K562 (cell line): Measurements from ENCODE around the gene IL1RL1. TPM values are rescaled to one million over a fixed set of nuclear protein-coding genes. Genes with fewer than 3 reads are reported as not detected.

Source experiments
- ATAC-seq: fragments of 200-7000 bp; cut with Tn5 transposase; 3 replicates; pipeline ENCODE4 v1.9.1; 2020; ENCODE audit warnings: moderate library complexity
- BruUV-seq: library from RNA; stranded (reverse); fragments of 400-500 nt; replicated peaks from 2 replicates; lab custom pipeline; 2021; lab: Mats Ljungman, UMichigan
- CTCF ChIA-PET: fragments of 300-600 bp; formaldehyde crosslinking; extraction: SDS; loops from one replicate; lab custom pipeline; 2021; ENCODE audit warnings: low intra/inter-chr PET ratio; lab: Yijun Ruan, JAX
- POLR2A ChIA-PET: fragments of 300-600, 350-650 bp; sonication (Branson Sonifier 250); formaldehyde crosslinking; extraction: SDS; loops from one replicate; lab custom pipeline; 2021; ENCODE audit warnings: antibody characterized with exemption, inconsistent platforms; lab: Yijun Ruan, JAX
- DNase-seq, 4 experiments: peaks; one replicate each; pipeline versions ENCODE4 v3.0.0 to v3.0.0-alpha.2; 2011 to 2018; ENCODE audit warnings: low spot score in 3 of 4, mixed read lengths in 3 of 4; ENCODE audit errors: extremely low read depth in 1 of 4
- FAIRE-seq: peaks from 2 replicates; lab custom pipeline; 2011; peaks lifted over from hg19 to GRCh38; lab: Jason Lieb, UNC
- H2AFZ ChIP-seq: 2 replicates; pipeline ENCODE4 v1.6.0; 2011; ENCODE audit warnings: low read depth, low read length, control low read depth, inconsistent platforms
- H3K27ac ChIP-seq: fragments of 200-600 bp; 3 replicates; pipeline ENCODE4 v1.8.0; 2011; ENCODE audit warnings: low read depth, mild to moderate bottlenecking, control low read depth, inconsistent platforms, low read length, moderate library complexity, mixed read lengths; ENCODE audit errors: extremely low read depth
- H3K27me3 ChIP-seq, 2 experiments: fragments of 300-600 bp in 1 of 2; 2 replicates in 1 of 2; 3 replicates in 1 of 2; pipeline versions ENCODE4 v1.6.0 to v1.8.0; 2011; ENCODE audit warnings: inconsistent platforms in 2 of 2, low read length in 2 of 2, mild to moderate bottlenecking in 1 of 2, mixed read lengths in 1 of 2, moderate library complexity in 1 of 2; ENCODE audit not compliant: control insufficient read depth in 2 of 2, insufficient read depth in 2 of 2
- H3K36me3 ChIP-seq: fragments of 300-600 bp; 3 replicates; pipeline ENCODE4 v1.8.0; 2011; ENCODE audit warnings: mild to moderate bottlenecking, low read length, inconsistent platforms; ENCODE audit not compliant: control insufficient read depth, insufficient read depth
- H3K4me1 ChIP-seq, 2 experiments: fragments of 200-600 bp in 1 of 2; replicated peaks in 1 of 2; 2 replicates in 1 of 2; 3 replicates in 1 of 2; pipeline versions ENCODE4 v1.5.1 to v1.8.0; 2011; ENCODE audit warnings: inconsistent platforms in 2 of 2, low read length in 2 of 2, mild to moderate bottlenecking in 1 of 2, mixed read lengths in 1 of 2, moderate library complexity in 1 of 2; ENCODE audit not compliant: control insufficient read depth in 2 of 2, insufficient read depth in 2 of 2
- H3K4me2 ChIP-seq: 2 replicates; pipeline ENCODE4 v1.6.1; 2011; ENCODE audit warnings: low read length, control low read depth, inconsistent platforms, mixed read lengths; ENCODE audit not compliant: insufficient read depth
- H3K4me3 ChIP-seq: fragments of 200-600 bp; sonication (generic), shearing (Covaris generic); 2 replicates; pipeline ENCODE4 v1.5.1; 2016; ENCODE audit warnings: control low read depth, inconsistent platforms
- H3K79me2 ChIP-seq: fragments of 200-600 bp; 3 replicates; pipeline ENCODE4 v1.8.0; 2011; ENCODE audit warnings: low read length, inconsistent platforms; ENCODE audit not compliant: control insufficient read depth, insufficient read depth
- H3K9ac ChIP-seq, 2 experiments: 2 replicates each; pipeline versions ENCODE4 v1.6.0 to v1.6.1; 2011; ENCODE audit warnings: low read depth in 2 of 2, low read length in 2 of 2, control low read depth in 1 of 2, inconsistent platforms in 1 of 2, mild to moderate bottlenecking in 1 of 2, mixed read lengths in 1 of 2; ENCODE audit not compliant: insufficient read depth in 1 of 2
- H3K9me1 ChIP-seq: one replicate; pipeline ENCODE4 v1.6.0; 2011; ENCODE audit warnings: inconsistent platforms, mild to moderate bottlenecking, low read length, moderate library complexity; ENCODE audit not compliant: control insufficient read depth, insufficient read depth
- H3K9me3 ChIP-seq: replicated peaks from 2 replicates; pipeline ENCODE4 v1.5.1; 2011; ENCODE audit warnings: low read depth, low read length, inconsistent platforms; ENCODE audit not compliant: control insufficient read depth, insufficient read depth
- H4K20me1 ChIP-seq: replicated peaks from 2 replicates; pipeline ENCODE4 v1.6.1; 2011; ENCODE audit warnings: low read length, inconsistent platforms, mixed read lengths; ENCODE audit not compliant: control insufficient read depth, insufficient read depth
- GABPA ChIP-seq: fragments of 200-800 bp; sonication (Bioruptor generic); conservative IDR thresholded peaks from 2 replicates; pipeline ENCODE4 v1.6.1; 2016; ENCODE audit warnings: low read depth, missing genetic modification characterization, missing compliant biosample characterization
- GATAD2B ChIP-seq: fragments of 450-650 bp; IDR thresholded peaks from 2 replicates; pipeline ENCODE4 v1.6.1; 2017; ENCODE audit warnings: mild to moderate bottlenecking, borderline replicate concordance
- HDAC2 ChIP-seq: fragments of 450-650 bp; IDR thresholded peaks from 2 replicates; pipeline ENCODE4 v1.6.1; 2016; ENCODE audit warnings: mild to moderate bottlenecking
- RBM34 ChIP-seq: fragments of 200-400 bp; formaldehyde crosslinking; IDR thresholded peaks from 2 replicates; pipeline ENCODE4 v1.6.1; 2018; ENCODE audit warnings: low read length, borderline replicate concordance; ENCODE audit not compliant: insufficient read depth
- SPI1 ChIP-seq: IDR thresholded peaks from 2 replicates; pipeline ENCODE4 v1.6.1; 2011; ENCODE audit warnings: low read depth, low read length, control low read depth, borderline replicate concordance
- STAT5B ChIP-seq: fragments of 250-450 bp; sonication (Bioruptor Pico); IDR thresholded peaks from 2 replicates; pipeline ENCODE4 v1.8.0; 2021; ENCODE audit warnings: mild to moderate bottlenecking, inconsistent platforms
- WGBS: fragments of 100-300 bp; shearing (Covaris generic); methylation state at CpG from one replicate; pipeline ENCODE4 v1.1.6; 2016; ENCODE audit warnings: low coverage, mixed read lengths; ENCODE audit not compliant: insufficient coverage; ENCODE audit errors: missing lambda C conversion rate; 5-methylcytosine and 5-hydroxymethylcytosine counted together
- in situ Hi-C: fragments of 300-500 bp; cut with MboI; formaldehyde crosslinking; loops from 4 replicates; pipeline ENCODE4 v1.15.0; 2018; ENCODE audit warnings: inconsistent platforms, mixed read lengths
- intact Hi-C: fragments of 100-400 bp; cut with micrococcal nuclease; formaldehyde crosslinking; loops from 2 replicates; pipeline ENCODE4 v1.14.2; 2022
- polyA plus RNA-seq, 8 experiments: library from polyadenylated mRNA; depleted of rRNA in 4 of 8; stranded (reverse) in 5 of 8; unstranded in 3 of 8; fragments of >200 nt; fragmentation: Nextera tagmentation in 2 of 8; fragmentation: Illumina TruSeq in 1 of 8; extraction: Ambion mirVana in 2 of 8; extraction: Trizol in 1 of 8; gene quantifications; 2 replicates each; pipeline versions ENCODE4 v1.2.1 to v1.2.3, GENCODE V29; 2011 to 2014; ENCODE audit warnings: inconsistent platforms in 1 of 8, missing spikeins in 1 of 8
- total RNA-seq, 7 experiments: library from RNA; depleted of rRNA in 6 of 7; stranded (reverse); fragments of >200 nt in 6 of 7; fragmentation: Illumina TruSeq in 2 of 7; extraction: Trizol in 2 of 7; gene quantifications; 2 replicates each; pipeline versions ENCODE4 v1.2.1 to v1.2.3, GENCODE V29; 2011 to 2021; ENCODE audit warnings: low replicate concordance in 1 of 7
- TF ChIP-seq, protein P1 (sequence below): IDR thresholded peaks from 3 replicates; pipeline ENCODE4 v1.6.1; 2011; ENCODE audit warnings: borderline replicate concordance, mild to moderate bottlenecking; ENCODE audit not compliant: insufficient read length, insufficient read depth

Gene IL1RL1
- total and polyA plus RNA-seq, 9 of the 15 experiments (the other 6 are each of a cell fraction or from before 2014, with no cell fraction given), result 0.06 to 3.3 (median 0.59) TPM

GRCh38 chr2:102285368-102285767 is 26.0 kb upstream of the IL1RL1 start (continued):
- TF ChIP-seq, protein P1, sequence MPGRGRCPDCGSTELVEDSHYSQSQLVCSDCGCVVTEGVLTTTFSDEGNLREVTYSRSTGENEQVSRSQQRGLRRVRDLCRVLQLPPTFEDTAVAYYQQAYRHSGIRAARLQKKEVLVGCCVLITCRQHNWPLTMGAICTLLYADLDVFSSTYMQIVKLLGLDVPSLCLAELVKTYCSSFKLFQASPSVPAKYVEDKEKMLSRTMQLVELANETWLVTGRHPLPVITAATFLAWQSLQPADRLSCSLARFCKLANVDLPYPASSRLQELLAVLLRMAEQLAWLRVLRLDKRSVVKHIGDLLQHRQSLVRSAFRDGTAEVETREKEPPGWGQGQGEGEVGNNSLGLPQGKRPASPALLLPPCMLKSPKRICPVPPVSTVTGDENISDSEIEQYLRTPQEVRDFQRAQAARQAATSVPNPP, result no peak
- TF ChIP-seq STAT5B (CRISPR knock-in tag) (no peak), GATAD2B (no peak)

GRCh38 chr2:102286041-102286440 is 25.3 kb upstream of the IL1RL1 start:
- 0% methylated on average over 3 of the region's 3 CpGs for WGBS
- ChIA-PET POLR2A (no interaction called here), CTCF (no interaction called here)
- Histone ChIP-seq H3K9ac (no peak overlapping the region), H3K9me3 (no peaks in the 10 kb centered on the region), H4K20me1 (no peaks in the 10 kb centered on the region), H3K27ac (no peak overlapping the region), H3K4me2 (no peak overlapping the region), H3K79me2 (no peaks in the 10 kb centered on the region), H3K36me3 (no peaks in the 10 kb centered on the region), H2AFZ (no peak overlapping the region), H3K9me1 (no peaks in the 10 kb centered on the region), H3K4me1 (no peaks in the 10 kb centered on the region), H3K27me3 (0 out of 5 replicates have a peak, but pooled peaks cover 0 to 2% of the 10 kb centered on the region in 2 experiments), H3K4me3 (no peak overlapping the region)
- intact Hi-C loops, result no loop called here
- in situ Hi-C loops, result no loop called here
- BruUV-seq, result no TSS peak
- ATAC-seq (no peak), FAIRE-seq (no peak), DNase-seq (no peak)
- TF ChIP-seq GABPA, result 0 out of 2 replicates have a peak, but pooled peaks have one; percentile 15
- TF ChIP-seq RBM34, result no peak
- TF ChIP-seq SPI1, result 0 out of 2 replicates have a peak, but pooled peaks have one; percentile 3
- no peak for TF ChIP-seq HDAC2
